Trophoblast cell (in vitro differentiated cells and primary cell): ENCODE measurements around the gene ACOX3.
A peak's percentile ranks its signal among the peaks of the same experiment; 100 is the strongest.

ENCODE experiments used
- DNase-seq, 2 donors: peaks; one replicate each; pipeline ENCODE4 v3.0.0-alpha.2; 2016
- H2AFZ ChIP-seq: 2 replicates; pipeline ENCODE4 v1.6.1; 2013; ENCODE audit warnings: low read length, moderate library complexity, mild to moderate bottlenecking; ENCODE audit not compliant: insufficient read depth, poor library complexity
- H2AK5ac ChIP-seq: 2 replicates; pipeline ENCODE4 v1.6.1; 2013; ENCODE audit warnings: mild to moderate bottlenecking, low read length
- H2BK120ac ChIP-seq: 2 replicates; pipeline ENCODE4 v1.6.1; 2013; ENCODE audit warnings: low read length, mild to moderate bottlenecking, moderate library complexity; ENCODE audit not compliant: insufficient read depth, poor library complexity
- H2BK12ac ChIP-seq: 2 replicates; pipeline ENCODE4 v1.6.1; 2013; ENCODE audit warnings: mild to moderate bottlenecking, low read length, moderate library complexity
- H2BK5ac ChIP-seq: 2 replicates; pipeline ENCODE4 v1.6.1; 2013; ENCODE audit warnings: low read length, low read depth, moderate library complexity, mild to moderate bottlenecking; ENCODE audit not compliant: poor library complexity
- H3K14ac ChIP-seq: 2 replicates; pipeline ENCODE4 v1.6.1; 2013; ENCODE audit warnings: mild to moderate bottlenecking, low read length
- H3K18ac ChIP-seq: 2 replicates; pipeline ENCODE4 v1.6.1; 2013; ENCODE audit warnings: mild to moderate bottlenecking, low read length
- H3K23ac ChIP-seq: 2 replicates; pipeline ENCODE4 v1.6.1; 2013; ENCODE audit warnings: low read length
- H3K27ac ChIP-seq: 2 replicates; pipeline ENCODE4 v1.5.1; 2013; ENCODE audit warnings: low read depth, mild to moderate bottlenecking, inconsistent platforms, low read length, moderate library complexity
- H3K27me3 ChIP-seq: 2 replicates; pipeline ENCODE4 v1.6.1; 2013; ENCODE audit warnings: inconsistent platforms, mild to moderate bottlenecking, low read length, moderate library complexity; ENCODE audit not compliant: insufficient read depth
- H3K36me3 ChIP-seq, 2 experiments: 1 replicate in 1 of 2; 2 replicates in 1 of 2; pipeline ENCODE4 v1.6.1; 2013; ENCODE audit warnings: low read length in 2 of 2, mild to moderate bottlenecking in 2 of 2, moderate library complexity in 1 of 2; ENCODE audit not compliant: insufficient read depth in 2 of 2, control insufficient read depth in 1 of 2
- H3K4ac ChIP-seq: 2 replicates; pipeline ENCODE4 v1.6.1; 2013; ENCODE audit warnings: low read depth, mild to moderate bottlenecking, low read length, moderate library complexity
- H3K4me1 ChIP-seq, 2 experiments: 1 replicate in 1 of 2; 2 replicates in 1 of 2; pipeline ENCODE4 v1.6.1; 2013; ENCODE audit warnings: low read length in 2 of 2, mild to moderate bottlenecking in 2 of 2, moderate library complexity in 1 of 2; ENCODE audit not compliant: insufficient read depth in 2 of 2, control insufficient read depth in 1 of 2
- H3K4me2 ChIP-seq: 2 replicates; pipeline ENCODE4 v1.6.1; 2013; ENCODE audit warnings: inconsistent platforms, mild to moderate bottlenecking, low read length, moderate library complexity
- H3K4me3 ChIP-seq: 2 replicates; pipeline ENCODE4 v1.5.1; 2013; ENCODE audit warnings: mild to moderate bottlenecking, low read depth, low read length, inconsistent platforms
- H3K79me1 ChIP-seq: one replicate; pipeline ENCODE4 v1.6.1; 2013; ENCODE audit warnings: low read length
- H3K79me2 ChIP-seq: 2 replicates; pipeline ENCODE4 v1.6.1; 2013; ENCODE audit warnings: low read length, mild to moderate bottlenecking; ENCODE audit not compliant: control insufficient read depth, insufficient read depth, poor library complexity
- H3K9ac ChIP-seq: 2 replicates; pipeline ENCODE4 v1.6.1; 2013; ENCODE audit warnings: mild to moderate bottlenecking, low read length
- H3K9me3 ChIP-seq: 2 replicates; pipeline ENCODE4 v1.6.1; 2013; ENCODE audit warnings: low read depth, mild to moderate bottlenecking, control low read depth, inconsistent platforms, low read length; ENCODE audit not compliant: insufficient read depth
- H4K12ac ChIP-seq: 2 replicates; pipeline ENCODE4 v1.6.1; 2013; ENCODE audit warnings: low read depth, mild to moderate bottlenecking, low read length, moderate library complexity
- H4K8ac ChIP-seq: 2 replicates; pipeline ENCODE4 v1.6.1; 2013; ENCODE audit warnings: low read depth, mild to moderate bottlenecking, low read length, moderate library complexity
- H4K91ac ChIP-seq: one replicate; pipeline ENCODE4 v1.6.1; 2013; ENCODE audit warnings: low read depth, mild to moderate bottlenecking, low read length, moderate library complexity
- WGBS: extraction: QIAGEN DNeasy Blood & Tissue Kit; methylation state at CpG from one replicate; pipeline ENCODE4 v1.1.7; 2013; ENCODE audit warnings: missing lambda C conversion rate; ENCODE audit not compliant: insufficient read length, insufficient coverage; ENCODE audit errors: extremely low coverage; 5-methylcytosine and 5-hydroxymethylcytosine counted together

The ACOX3 gene

DNA sequence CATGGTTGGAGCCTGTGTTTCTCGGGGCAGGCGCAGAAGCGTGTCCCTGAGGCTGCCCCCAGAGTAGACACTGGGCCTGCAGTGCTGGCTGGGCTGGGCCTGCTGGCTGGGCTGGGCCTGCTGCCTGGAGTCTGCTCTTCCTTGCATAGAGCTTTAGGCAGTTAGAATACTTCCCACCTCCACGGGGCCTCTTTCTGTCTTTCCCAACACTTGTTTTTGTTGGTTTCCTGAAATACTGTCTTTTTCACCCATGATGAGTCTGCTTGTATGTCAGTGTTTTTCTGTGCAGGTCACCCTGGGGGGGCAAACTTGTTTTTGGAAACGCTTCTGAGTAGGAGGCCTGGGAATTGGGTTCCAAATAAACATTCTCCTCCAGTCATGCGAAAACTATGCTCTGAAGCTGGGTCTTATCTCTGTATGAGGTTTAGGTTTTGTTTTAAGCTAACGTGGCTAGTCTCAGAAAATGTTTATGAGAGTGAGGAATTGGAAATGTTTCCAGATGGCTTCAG is 32.2 kb upstream of the ACOX3 start:
- Histone ChIP-seq H3K4me3 (no peak overlapping the region), H3K79me1 (peaks cover 36% of the 10 kb centered on the region), H3K27me3 (no peaks in the 10 kb centered on the region), H3K14ac (peak overlapping the region; percentile 86), H4K8ac (peak overlapping the region; percentile 55), H3K18ac (peak overlapping the region; percentile 86), H2BK120ac (peak overlapping the region; percentile 45), H3K4me2 (no peak overlapping the region), H2AFZ (no peak overlapping the region), H3K79me2 (peaks cover 11% of the 10 kb centered on the region), H3K4ac (peak overlapping the region; percentile 68), H2BK5ac (peak overlapping the region; percentile 56), H3K36me3 (peaks cover 43 to 45% of the 10 kb centered on the region in 2 experiments), H4K12ac (peak overlapping the region; percentile 2), H3K23ac (no peak overlapping the region), H3K27ac (peak overlapping the region; percentile 77), H3K4me1 (peaks cover 18 to 23% of the 10 kb centered on the region in 2 experiments), H2BK12ac (peak overlapping the region; percentile 86), H3K9me3 (no peaks in the 10 kb centered on the region), H4K91ac (peak overlapping the region; percentile 68), H3K9ac (no peak overlapping the region), H2AK5ac (no peak overlapping the region)
- no CpG with 5 or more reads among the region's 7 CpGs for WGBS
- peak; percentile 97 to 98 for DNase-seq

DNA sequence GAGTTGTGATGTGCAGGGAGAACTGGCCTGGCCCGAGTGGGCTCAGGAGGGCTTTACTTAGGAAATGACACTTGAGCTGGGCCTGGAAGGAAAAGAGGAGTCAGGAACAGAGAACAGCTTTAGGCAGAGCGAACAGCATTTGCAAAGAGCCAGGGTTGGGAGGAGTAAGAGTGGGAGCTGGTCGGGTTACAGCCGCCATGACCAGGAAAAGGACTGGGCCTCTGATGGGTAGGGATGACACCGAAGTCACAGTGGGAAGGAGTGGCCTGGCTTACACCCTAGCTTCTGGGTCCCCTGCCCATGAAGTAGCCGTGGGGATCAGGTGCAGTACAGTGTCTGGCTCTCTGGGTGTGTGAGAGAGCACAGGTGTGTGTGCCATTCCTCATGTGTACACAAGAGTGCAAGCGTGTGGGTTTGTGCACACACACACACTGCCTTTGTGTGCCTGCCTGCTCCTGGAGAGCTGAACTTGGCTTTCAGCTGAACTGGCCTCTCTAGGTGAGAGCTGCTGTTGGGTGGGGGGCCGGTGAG is 31.7 kb upstream of the ACOX3 start:
- no peak overlapping the region for H3K23ac ChIP-seq
- H3K27ac ChIP-seq: peak overlapping the region; percentile 77
- H2BK5ac ChIP-seq: peak overlapping the region; percentile 49
- H3K27me3 ChIP-seq: no peaks in the 10 kb centered on the region
- peak overlapping the region; percentile 86 for H3K14ac ChIP-seq
- H4K8ac ChIP-seq: peak overlapping the region; percentile 55
- no peak for DNase-seq
- peak overlapping the region; percentile 68 for H4K91ac ChIP-seq
- H3K18ac ChIP-seq: peak overlapping the region; percentile 86
- no peak overlapping the region for H2AFZ ChIP-seq
- H2AK5ac ChIP-seq: peak overlapping the region; percentile 6
- peak overlapping the region; percentile 2 for H4K12ac ChIP-seq
- peak overlapping the region; percentile 45 for H2BK120ac ChIP-seq
- peaks cover 18 to 23% of the 10 kb centered on the region in 2 experiments for H3K4me1 ChIP-seq
- peaks cover 38 to 42% of the 10 kb centered on the region in 2 experiments for H3K36me3 ChIP-seq
- no peaks in the 10 kb centered on the region for H3K9me3 ChIP-seq
- H3K9ac ChIP-seq: no peak overlapping the region
- peak overlapping the region; percentile 68 for H3K4ac ChIP-seq
- peak overlapping the region; percentile 86 for H2BK12ac ChIP-seq
- H3K79me1 ChIP-seq: peaks cover 36% of the 10 kb centered on the region
- WGBS: no CpG with 5 or more reads among the region's 8 CpGs
- peaks cover 11% of the 10 kb centered on the region for H3K79me2 ChIP-seq
- H3K4me2 ChIP-seq: no peak overlapping the region
- no peak overlapping the region for H3K4me3 ChIP-seq

DNA sequence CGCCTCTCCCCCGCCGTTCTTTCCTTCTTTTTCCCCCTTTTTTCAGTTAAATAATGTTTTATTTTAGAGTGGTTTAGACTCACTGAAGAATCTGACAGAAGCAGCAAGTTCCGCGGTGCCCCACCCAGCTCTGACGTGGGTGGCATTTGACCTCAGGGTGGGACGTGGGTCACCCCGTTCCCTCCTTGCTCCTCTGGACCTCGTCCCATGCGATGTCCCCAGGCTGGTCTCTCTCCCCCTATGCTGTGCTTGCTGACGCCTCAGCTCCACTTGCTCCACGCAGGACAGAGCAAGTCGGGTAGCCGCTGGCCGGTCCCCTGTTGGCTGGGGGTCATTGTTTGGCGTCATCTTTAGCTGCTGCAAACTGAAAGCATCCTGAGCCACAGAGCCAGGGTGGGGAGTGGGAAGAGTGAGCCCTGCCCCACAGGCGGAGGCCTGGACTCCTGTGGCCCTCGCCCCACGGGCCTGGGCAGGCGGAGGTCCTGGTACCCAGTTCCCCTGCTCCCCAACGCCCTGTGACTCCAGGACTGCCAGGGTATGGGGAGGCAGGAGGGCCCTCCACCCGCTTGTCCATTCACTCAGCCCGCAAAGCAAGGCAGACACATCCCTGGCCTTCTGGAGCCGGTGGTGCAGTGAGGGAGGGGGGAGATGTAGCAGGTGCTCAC is 30.8 kb upstream of the ACOX3 start:
- H3K14ac ChIP-seq: peak overlapping the region; percentile 58
- H4K12ac ChIP-seq: no peak overlapping the region
- no peak overlapping the region for H3K23ac ChIP-seq
- H2BK120ac ChIP-seq: peak overlapping the region; percentile 44
- peak overlapping the region; percentile 11 for H3K27ac ChIP-seq
- no peak overlapping the region for H4K8ac ChIP-seq
- H2AK5ac ChIP-seq: peak overlapping the region; percentile 67
- H3K27me3 ChIP-seq: no peaks in the 10 kb centered on the region
- H3K9me3 ChIP-seq: no peaks in the 10 kb centered on the region
- H3K79me1 ChIP-seq: peaks cover 37% of the 10 kb centered on the region
- H2BK5ac ChIP-seq: no peak overlapping the region
- H3K36me3 ChIP-seq: peaks cover 37 to 38% of the 10 kb centered on the region in 2 experiments
- H3K4me3 ChIP-seq: no peak overlapping the region
- WGBS: no CpG with 5 or more reads among the region's 24 CpGs
- peaks cover 11% of the 10 kb centered on the region for H3K79me2 ChIP-seq
- no peak overlapping the region for H3K9ac ChIP-seq
- peaks cover 18 to 23% of the 10 kb centered on the region in 2 experiments for H3K4me1 ChIP-seq
- H4K91ac ChIP-seq: peak overlapping the region; percentile 72
- H3K4me2 ChIP-seq: no peak overlapping the region
- peak overlapping the region; percentile 51 for H3K18ac ChIP-seq
- DNase-seq: no peak
- peak overlapping the region; percentile 22 for H3K4ac ChIP-seq
- no peak overlapping the region for H2AFZ ChIP-seq
- peak overlapping the region; percentile 19 for H2BK12ac ChIP-seq

DNA sequence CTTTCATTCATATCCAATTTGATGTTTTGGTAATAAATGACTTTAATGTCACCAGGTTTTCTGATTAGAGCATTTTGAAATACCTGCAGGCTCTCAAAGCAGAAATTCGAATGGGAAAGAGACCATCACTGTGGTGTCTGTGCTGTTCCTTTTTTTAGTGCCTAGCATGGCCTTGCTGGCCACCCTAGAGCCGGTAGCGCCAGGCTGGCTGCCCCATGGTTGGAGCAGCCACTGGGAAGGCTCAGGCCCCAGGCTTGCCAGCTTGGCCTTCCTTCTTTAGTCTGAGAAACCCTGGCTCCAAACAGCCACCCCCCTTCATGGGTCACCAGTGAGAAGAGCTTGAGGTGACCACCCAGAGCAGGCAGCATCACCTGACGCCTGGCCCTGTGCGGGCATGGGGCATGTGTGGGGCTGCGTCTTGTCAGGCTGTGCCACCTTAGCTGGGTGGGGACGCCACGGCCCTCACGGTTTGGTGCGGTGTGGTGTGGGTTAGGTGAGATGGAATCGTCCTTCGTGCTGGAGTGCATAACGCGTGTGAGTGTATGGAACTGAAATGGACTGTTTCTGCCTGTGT is 30.0 kb upstream of the ACOX3 start:
- Histone ChIP-seq H3K4me2 (no peak overlapping the region), H3K9me3 (no peaks in the 10 kb centered on the region)
- 100% methylated on average over 5 of the region's 14 CpGs for WGBS

More for the DNA sequence above, 30.0 kb upstream of the ACOX3 start:
- DNase-seq: no peak
- H2BK120ac ChIP-seq: peak overlapping the region; percentile 0
- H4K91ac ChIP-seq: peak overlapping the region; percentile 4
- no peak overlapping the region for H3K27ac ChIP-seq
- H4K8ac ChIP-seq: no peak overlapping the region
- H4K12ac ChIP-seq: no peak overlapping the region
- H3K36me3 ChIP-seq: peaks cover 37 to 38% of the 10 kb centered on the region in 2 experiments
- H2AK5ac ChIP-seq: peak overlapping the region; percentile 3
- H3K18ac ChIP-seq: peak overlapping the region; percentile 12
- H3K4me1 ChIP-seq: peaks cover 18 to 23% of the 10 kb centered on the region in 2 experiments
- H3K4ac ChIP-seq: no peak overlapping the region
- H3K79me1 ChIP-seq: peaks cover 38% of the 10 kb centered on the region
- no peak overlapping the region for H2BK5ac ChIP-seq
- no peak overlapping the region for H3K9ac ChIP-seq
- peak overlapping the region; percentile 58 for H2BK12ac ChIP-seq
- H2AFZ ChIP-seq: no peak overlapping the region
- peaks cover 11% of the 10 kb centered on the region for H3K79me2 ChIP-seq
- H3K14ac ChIP-seq: peak overlapping the region; percentile 7
- no peaks in the 10 kb centered on the region for H3K27me3 ChIP-seq
- no peak overlapping the region for H3K23ac ChIP-seq
- H3K4me3 ChIP-seq: no peak overlapping the region
